HEK293 (cell line): ENCODE data around the gene SNX2.

Experiments used
- FEZF1 ChIP-seq: fragments of 450-650 bp; formaldehyde crosslinking; IDR thresholded peaks from 2 replicates; pipeline ENCODE4 v1.5.1; 2016; ENCODE audit warnings: missing biosample characterization, missing genetic modification characterization
- GLI2 ChIP-seq: fragments of 450-650 bp; formaldehyde crosslinking; IDR thresholded peaks from 2 replicates; pipeline ENCODE4; 2017; ENCODE audit warnings: missing biosample characterization, missing genetic modification characterization, low read depth, borderline replicate concordance
- HOXC10 ChIP-seq: sonication (generic); formaldehyde crosslinking; IDR thresholded peaks from 2 replicates; pipeline ENCODE4 v1.8.1; 2023; ENCODE audit warnings: mild to moderate bottlenecking, missing genetic modification reagents
- HOXD13 ChIP-seq: sonication (generic); formaldehyde crosslinking; IDR thresholded peaks from 2 replicates; pipeline ENCODE4 v1.8.0; 2022; ENCODE audit warnings: missing genetic modification reagents, borderline replicate concordance
- PATZ1 ChIP-seq: fragments of 450-650 bp; formaldehyde crosslinking; IDR thresholded peaks from 2 replicates; pipeline ENCODE4 v1.5.1; 2016; ENCODE audit warnings: missing biosample characterization, missing genetic modification characterization
- SP2 ChIP-seq: fragments of 450-650 bp; formaldehyde crosslinking; IDR thresholded peaks from 2 replicates; pipeline ENCODE4 v1.5.1; 2016; ENCODE audit warnings: missing biosample characterization, missing genetic modification characterization
- SP7 ChIP-seq: fragments of 450-650 bp; formaldehyde crosslinking; IDR thresholded peaks from 2 replicates; pipeline ENCODE4 v1.5.1; 2016; ENCODE audit warnings: missing biosample characterization, missing genetic modification characterization
- ZBTB17 ChIP-seq: fragments of 450-650 bp; formaldehyde crosslinking; IDR thresholded peaks from 2 replicates; pipeline ENCODE4 v1.5.1; 2016; ENCODE audit warnings: missing biosample characterization, missing genetic modification characterization
- ZNF121 ChIP-seq: fragments of 450-650 bp; formaldehyde crosslinking; IDR thresholded peaks from 2 replicates; pipeline ENCODE4 v1.5.1; 2016; ENCODE audit warnings: missing biosample characterization, missing genetic modification characterization
- ZNF18 ChIP-seq: fragments of 450-650 bp; formaldehyde crosslinking; IDR thresholded peaks from 2 replicates; pipeline ENCODE4 v1.5.1; 2016; ENCODE audit warnings: missing biosample characterization, missing genetic modification characterization
- ZNF214 ChIP-seq: fragments of 450-650 bp; formaldehyde crosslinking; IDR thresholded peaks from 2 replicates; pipeline ENCODE4 v1.5.1; 2017; ENCODE audit warnings: missing biosample characterization, mild to moderate bottlenecking, missing genetic modification characterization, borderline replicate concordance
- ZNF223 ChIP-seq: fragments of 450-650 bp; formaldehyde crosslinking; IDR thresholded peaks from 2 replicates; pipeline ENCODE4 v1.5.1; 2016; ENCODE audit warnings: missing biosample characterization, missing genetic modification characterization
- ZNF324 ChIP-seq: fragments of 450-650 bp; formaldehyde crosslinking; IDR thresholded peaks from 2 replicates; pipeline ENCODE4 v1.5.1; 2016; ENCODE audit warnings: missing biosample characterization, missing genetic modification characterization
- ZNF433 ChIP-seq: fragments of 450-650 bp; formaldehyde crosslinking; IDR thresholded peaks from 2 replicates; pipeline ENCODE4 v1.5.1; 2016; ENCODE audit warnings: missing biosample characterization, missing genetic modification characterization, low read depth
- ZNF518A ChIP-seq: fragments of 450-650 bp; formaldehyde crosslinking; conservative IDR thresholded peaks from 2 replicates; pipeline ENCODE4 v1.5.1; 2016; ENCODE audit warnings: low read depth, missing biosample characterization, missing genetic modification characterization
- ZNF747 ChIP-seq: fragments of 450-650 bp; formaldehyde crosslinking; IDR thresholded peaks from 2 replicates; pipeline ENCODE4 v1.5.1; 2016; ENCODE audit warnings: missing biosample characterization, missing genetic modification characterization
- ZNF776 ChIP-seq: fragments of 450-650 bp; formaldehyde crosslinking; IDR thresholded peaks from 2 replicates; pipeline ENCODE4 v1.5.0; 2017; ENCODE audit warnings: missing biosample characterization, missing genetic modification characterization, borderline replicate concordance
- ZNF792 ChIP-seq: fragments of 450-650 bp; formaldehyde crosslinking; IDR thresholded peaks from 2 replicates; pipeline ENCODE4 v1.5.1; 2016; ENCODE audit warnings: missing biosample characterization, missing genetic modification characterization
- ZSCAN30 ChIP-seq: fragments of 450-650 bp; IDR thresholded peaks from 2 replicates; pipeline ENCODE4 v1.5.1; 2018; ENCODE audit warnings: missing biosample characterization, mild to moderate bottlenecking, missing genetic modification characterization, moderate library complexity
- TF ChIP-seq, protein P1 (sequence below): IDR thresholded peaks from 2 replicates; pipeline ENCODE4 v1.6.1; 2011; ENCODE audit warnings: mild to moderate bottlenecking, low read depth, low read length, borderline replicate concordance
- TF ChIP-seq, protein P2 (sequence below): fragments of 450-650 bp; formaldehyde crosslinking; IDR thresholded peaks from 2 replicates; pipeline ENCODE4 v1.5.1; 2016; ENCODE audit warnings: missing biosample characterization, missing genetic modification characterization
- TF ChIP-seq, protein P3 (sequence below): fragments of 450-650 bp; formaldehyde crosslinking; IDR thresholded peaks from 2 replicates; pipeline ENCODE4 v1.5.1; 2016; ENCODE audit warnings: missing biosample characterization, missing genetic modification characterization
- TF ChIP-seq, protein P4 (sequence below): fragments of 450-650 bp; formaldehyde crosslinking; IDR thresholded peaks from 2 replicates; pipeline ENCODE4 v1.5.1; 2016; ENCODE audit warnings: missing biosample characterization, missing genetic modification characterization

SNX2 gene

GRCh38 chr5:122774861-122775549 lies at the start of gene SNX2 (continued):
- TF ChIP-seq, protein P1, sequence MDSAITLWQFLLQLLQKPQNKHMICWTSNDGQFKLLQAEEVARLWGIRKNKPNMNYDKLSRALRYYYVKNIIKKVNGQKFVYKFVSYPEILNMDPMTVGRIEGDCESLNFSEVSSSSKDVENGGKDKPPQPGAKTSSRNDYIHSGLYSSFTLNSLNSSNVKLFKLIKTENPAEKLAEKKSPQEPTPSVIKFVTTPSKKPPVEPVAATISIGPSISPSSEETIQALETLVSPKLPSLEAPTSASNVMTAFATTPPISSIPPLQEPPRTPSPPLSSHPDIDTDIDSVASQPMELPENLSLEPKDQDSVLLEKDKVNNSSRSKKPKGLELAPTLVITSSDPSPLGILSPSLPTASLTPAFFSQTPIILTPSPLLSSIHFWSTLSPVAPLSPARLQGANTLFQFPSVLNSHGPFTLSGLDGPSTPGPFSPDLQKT = no peak
- TF ChIP-seq ZNF121 (tag by site-specific recombination) = no peak
- TF ChIP-seq HOXD13 (CRISPR knock-in tag) = no peak; the same call in 1 of the 2 replicates
- TF ChIP-seq ZNF18 (tag by site-specific recombination) = no peak
- TF ChIP-seq ZNF324 (tag by site-specific recombination) = peak; percentile 44; the same call in 1 of the 2 replicates
- TF ChIP-seq, protein P2, sequence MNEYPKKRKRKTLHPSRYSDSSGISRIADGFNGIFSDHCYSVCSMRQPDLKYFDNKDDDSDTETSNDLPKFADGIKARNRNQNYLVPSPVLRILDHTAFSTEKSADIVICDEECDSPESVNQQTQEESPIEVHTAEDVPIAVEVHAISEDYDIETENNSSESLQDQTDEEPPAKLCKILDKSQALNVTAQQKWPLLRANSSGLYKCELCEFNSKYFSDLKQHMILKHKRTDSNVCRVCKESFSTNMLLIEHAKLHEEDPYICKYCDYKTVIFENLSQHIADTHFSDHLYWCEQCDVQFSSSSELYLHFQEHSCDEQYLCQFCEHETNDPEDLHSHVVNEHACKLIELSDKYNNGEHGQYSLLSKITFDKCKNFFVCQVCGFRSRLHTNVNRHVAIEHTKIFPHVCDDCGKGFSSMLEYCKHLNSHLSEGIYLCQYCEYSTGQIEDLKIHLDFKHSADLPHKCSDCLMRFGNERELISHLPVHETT (tag by site-specific recombination) = no peak
- no peak for TF ChIP-seq ZNF792 (tag by site-specific recombination)
- TF ChIP-seq ZNF214 (tag by site-specific recombination) = no peak
- TF ChIP-seq HOXC10 (CRISPR knock-in tag) = peak; percentile 63; the same call in 1 of the 2 replicates
- peak; percentile 81 for TF ChIP-seq PATZ1 (tag by site-specific recombination)
- no peak for TF ChIP-seq ZNF223 (tag by site-specific recombination)
- no peak for TF ChIP-seq ZNF747 (tag by site-specific recombination)
- TF ChIP-seq GLI2 (tag by site-specific recombination) = no peak
- no peak for TF ChIP-seq ZNF518A
- peak; percentile 34; the same call in 1 of the 2 replicates for TF ChIP-seq ZSCAN30 (tag by site-specific recombination)
- TF ChIP-seq FEZF1 = no peak
- no peak for TF ChIP-seq ZNF433 (tag by site-specific recombination)
- TF ChIP-seq, protein P3, sequence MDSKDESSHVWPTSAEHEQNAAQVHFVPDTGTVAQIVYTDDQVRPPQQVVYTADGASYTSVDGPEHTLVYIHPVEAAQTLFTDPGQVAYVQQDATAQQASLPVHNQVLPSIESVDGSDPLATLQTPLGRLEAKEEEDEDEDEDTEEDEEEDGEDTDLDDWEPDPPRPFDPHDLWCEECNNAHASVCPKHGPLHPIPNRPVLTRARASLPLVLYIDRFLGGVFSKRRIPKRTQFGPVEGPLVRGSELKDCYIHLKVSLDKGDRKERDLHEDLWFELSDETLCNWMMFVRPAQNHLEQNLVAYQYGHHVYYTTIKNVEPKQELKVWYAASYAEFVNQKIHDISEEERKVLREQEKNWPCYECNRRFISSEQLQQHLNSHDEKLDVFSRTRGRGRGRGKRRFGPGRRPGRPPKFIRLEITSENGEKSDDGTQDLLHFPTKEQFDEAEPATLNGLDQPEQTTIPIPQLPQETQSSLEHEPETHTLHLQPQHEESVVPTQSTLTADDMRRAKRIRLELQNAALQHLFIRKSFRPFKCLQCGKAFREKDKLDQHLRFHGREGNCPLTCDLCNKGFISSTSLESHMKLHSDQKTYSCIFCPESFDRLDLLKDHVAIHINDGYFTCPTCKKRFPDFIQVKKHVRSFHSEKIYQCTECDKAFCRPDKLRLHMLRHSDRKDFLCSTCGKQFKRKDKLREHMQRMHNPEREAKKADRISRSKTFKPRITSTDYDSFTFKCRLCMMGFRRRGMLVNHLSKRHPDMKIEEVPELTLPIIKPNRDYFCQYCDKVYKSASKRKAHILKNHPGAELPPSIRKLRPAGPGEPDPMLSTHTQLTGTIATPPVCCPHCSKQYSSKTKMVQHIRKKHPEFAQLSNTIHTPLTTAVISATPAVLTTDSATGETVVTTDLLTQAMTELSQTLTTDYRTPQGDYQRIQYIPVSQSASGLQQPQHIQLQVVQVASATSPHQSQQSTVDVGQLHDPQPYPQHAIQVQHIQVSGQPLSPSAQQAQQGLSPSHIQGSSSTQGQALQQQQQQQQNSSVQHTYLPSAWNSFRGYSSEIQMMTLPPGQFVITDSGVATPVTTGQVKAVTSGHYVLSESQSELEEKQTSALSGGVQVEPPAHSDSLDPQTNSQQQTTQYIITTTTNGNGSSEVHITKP = peak; percentile 95
- 0 out of 2 replicates have a peak, but pooled peaks have one; percentile 13 for TF ChIP-seq ZBTB17 (tag by site-specific recombination)
- peak; percentile 75 for TF ChIP-seq SP7 (tag by site-specific recombination)
- TF ChIP-seq SP2 (tag by site-specific recombination) = peak; percentile 60
- TF ChIP-seq, protein P4, sequence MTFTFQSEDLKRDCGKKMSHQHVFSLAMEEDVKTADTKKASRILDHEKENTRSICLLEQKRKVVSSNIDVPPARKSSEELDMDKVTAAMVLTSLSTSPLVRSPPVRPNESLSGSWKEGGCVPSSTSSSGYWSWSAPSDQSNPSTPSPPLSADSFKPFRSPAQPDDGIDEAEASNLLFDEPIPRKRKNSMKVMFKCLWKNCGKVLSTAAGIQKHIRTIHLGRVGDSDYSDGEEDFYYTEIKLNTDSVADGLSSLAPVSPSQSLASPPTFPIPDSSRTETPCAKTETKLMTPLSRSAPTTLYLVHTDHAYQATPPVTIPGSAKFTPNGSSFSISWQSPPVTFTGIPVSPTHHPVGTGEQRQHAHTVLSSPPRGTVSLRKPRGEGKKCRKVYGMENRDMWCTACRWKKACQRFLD (tag by site-specific recombination) = no peak
- TF ChIP-seq ZNF776 (tag by site-specific recombination) = no peak
